PC-3 (cell line): Measurements from ENCODE around the gene TEX264. TPM values are rescaled to one million over a fixed set of nuclear protein-coding genes. Genes with fewer than 3 reads are reported as not detected.

Experiments
- ATAC-seq: fragments of 200-7000 bp; cut with Tn5 transposase; 2 replicates; pipeline ENCODE4 v1.9.1; 2020; ENCODE audit warnings: mild to moderate bottlenecking, moderate library complexity
- BruUV-seq: library from RNA; stranded (reverse); fragments of 400-500 nt; replicated peaks from 2 replicates; lab custom pipeline; 2021; lab: Mats Ljungman, UMichigan
- CTCF ChIA-PET: fragments of 300-600 bp; sonication (Branson Sonifier 250); formaldehyde crosslinking; loops from one replicate; lab custom pipeline; 2022; ENCODE audit warnings: antibody characterized with exemption; lab: Charles Lee
- POLR2A ChIA-PET: fragments of 300-600 bp; sonication (Branson Sonifier 250); formaldehyde crosslinking; loops from one replicate; lab custom pipeline; 2022; ENCODE audit warnings: antibody characterized with exemption; ENCODE audit not compliant: unreplicated experiment; lab: Charles Lee
- DNase-seq: peaks from one replicate; pipeline ENCODE4 v3.0.0-alpha.2; 2015
- H2AFZ ChIP-seq: fragments of 300-600 bp; sonication (generic); 2 replicates; pipeline ENCODE4 v1.6.0; 2016; ENCODE audit warnings: antibody characterized with exemption, low read length
- H3F3A ChIP-seq: fragments of 300-600 bp; sonication (generic); one replicate; pipeline ENCODE4 v1.6.0; 2017; ENCODE audit warnings: antibody characterized with exemption, low read length, control low read depth, mild to moderate bottlenecking; ENCODE audit not compliant: unreplicated experiment
- H3K27ac ChIP-seq: fragments of 300-600 bp; sonication (generic); 2 replicates; pipeline ENCODE4 v1.5.1; 2016; ENCODE audit warnings: mild to moderate bottlenecking, low read length
- H3K27me3 ChIP-seq: fragments of 300-600 bp; sonication (generic); 2 replicates; pipeline ENCODE4 v1.6.1; 2016; ENCODE audit warnings: low read length, mixed read lengths
- H3K36me3 ChIP-seq: fragments of 300-600 bp; sonication (generic); 2 replicates; pipeline ENCODE4 v1.6.1; 2016; ENCODE audit warnings: low read depth, mixed run types, low read length, mixed read lengths
- H3K4me1 ChIP-seq: fragments of 300-600 bp; sonication (generic); 2 replicates; pipeline ENCODE4 v1.5.1; 2016; ENCODE audit warnings: low read length; ENCODE audit not compliant: insufficient read depth
- H3K4me2 ChIP-seq: fragments of 300-600 bp; sonication (generic); 2 replicates; pipeline ENCODE4 v1.6.0; 2016; ENCODE audit warnings: low read length
- H3K4me3 ChIP-seq: fragments of 300-600 bp; sonication (generic); 2 replicates; pipeline ENCODE4 v1.5.1; 2016; ENCODE audit warnings: mild to moderate bottlenecking, low read length, mixed read lengths
- H3K79me2 ChIP-seq: fragments of 300-600 bp; sonication (generic); 2 replicates; pipeline ENCODE4 v1.6.1; 2017; ENCODE audit warnings: low read length, mixed read lengths
- H3K9ac ChIP-seq: fragments of 300-600 bp; sonication (generic); 2 replicates; pipeline ENCODE4 v1.6.0; 2016; ENCODE audit warnings: mild to moderate bottlenecking, low read length
- H3K9me2 ChIP-seq: fragments of 300-600 bp; sonication (generic); replicated peaks from 2 replicates; pipeline ENCODE4 v1.6.1; 2016; ENCODE audit warnings: mixed run types, low read length, mixed read lengths
- H3K9me3 ChIP-seq: fragments of 300-600 bp; sonication (generic); 2 replicates; pipeline ENCODE4 v1.6.1; 2016; ENCODE audit warnings: low read length, mixed read lengths
- H4K20me1 ChIP-seq: fragments of 300-600 bp; sonication (generic); 2 replicates; pipeline ENCODE4 v1.6.1; 2016; ENCODE audit warnings: low read length, mixed read lengths
- CTCF ChIP-seq: fragments of 300-600 bp; sonication (generic); conservative IDR thresholded peaks from 2 replicates; pipeline ENCODE4 v1.5.1; 2017; ENCODE audit warnings: antibody characterized with exemption, low read depth, mild to moderate bottlenecking, low read length
- EZH2 ChIP-seq: fragments of 300-600 bp; sonication (generic); IDR thresholded peaks from one replicate; pipeline ENCODE4 v1.6.1; 2017; ENCODE audit warnings: antibody characterized with exemption, mild to moderate bottlenecking, low read length; ENCODE audit not compliant: unreplicated experiment
- EZH2phosphoT487 ChIP-seq: fragments of 300-600 bp; sonication (generic); IDR thresholded peaks from 2 replicates; pipeline ENCODE4 v1.6.1; 2018; ENCODE audit warnings: mild to moderate bottlenecking, antibody characterized with exemption, low read length, borderline replicate concordance
- intact Hi-C: fragments of 100-400 bp; cut with micrococcal nuclease; formaldehyde crosslinking; loops from 2 replicates; pipeline ENCODE4 v1.9.0; 2023
- total RNA-seq: library from RNA; depleted of rRNA; stranded (reverse); fragments of >200 nt; gene quantifications from 2 replicates; pipeline ENCODE4 v1.2.3, GENCODE V29; 2014

Gene TEX264
- total RNA-seq, 1 experiment from 2014 or later: 85.5 TPM

- CTCF ChIA-PET: no interaction called here
- no TSS peak for BruUV-seq
These were observed 76.8 kb downstream of the TEX264 start for GRCh38 chr3:51747840-51748239.

GRCh38 chr3:51748327-51748726 lies 77.3 kb downstream of the TEX264 start:
- CTCF ChIA-PET: no interaction called here
- no peak for DNase-seq

More at GRCh38 chr3:51747840-51748239, 76.8 kb downstream of the TEX264 start:
- TF ChIP-seq EZH2 (no peak), EZH2phosphoT487 (no peak), CTCF (no peak)
- no peaks in the 10 kb centered on the region for H4K20me1 ChIP-seq
- no peaks in the 10 kb centered on the region for H3F3A ChIP-seq
- H3K79me2 ChIP-seq: no peaks in the 10 kb centered on the region
- no peak overlapping the region for H3K9ac ChIP-seq
- H3K4me1 ChIP-seq: no peaks in the 10 kb centered on the region
- POLR2A ChIA-PET: no interaction called here
- intact Hi-C loops: no loop called here
- ATAC-seq: no peak
- peaks cover 7% of the 10 kb centered on the region; the same call in 1 of the 2 replicates for H3K9me3 ChIP-seq
- H3K27me3 ChIP-seq: no peaks in the 10 kb centered on the region; the same call in 1 of the 2 replicates
- H3K9me2 ChIP-seq: no peaks in the 10 kb centered on the region
- H3K4me2 ChIP-seq: no peak overlapping the region
- H3K36me3 ChIP-seq: no peaks in the 10 kb centered on the region
- DNase-seq: no peak
- H3K4me3 ChIP-seq: no peak overlapping the region
- no peak overlapping the region for H2AFZ ChIP-seq
- no peak overlapping the region for H3K27ac ChIP-seq

More at GRCh38 chr3:51748327-51748726, 77.3 kb downstream of the TEX264 start:
- peaks cover 7% of the 10 kb centered on the region; the same call in 1 of the 2 replicates for H3K9me3 ChIP-seq
- H3F3A ChIP-seq: no peaks in the 10 kb centered on the region
- POLR2A ChIA-PET: no interaction called here
- H3K4me3 ChIP-seq: no peak overlapping the region
- H3K79me2 ChIP-seq: no peaks in the 10 kb centered on the region
- H3K9me2 ChIP-seq: no peaks in the 10 kb centered on the region
- H3K4me1 ChIP-seq: no peaks in the 10 kb centered on the region
- H4K20me1 ChIP-seq: no peaks in the 10 kb centered on the region
- H2AFZ ChIP-seq: no peak overlapping the region
- no peak overlapping the region for H3K4me2 ChIP-seq
- H3K9ac ChIP-seq: no peak overlapping the region
- H3K36me3 ChIP-seq: no peaks in the 10 kb centered on the region
- no peaks in the 10 kb centered on the region; the same call in 1 of the 2 replicates for H3K27me3 ChIP-seq
- H3K27ac ChIP-seq: no peak overlapping the region
- intact Hi-C loops: no loop called here
- ATAC-seq: no peak
- no peak for TF ChIP-seq EZH2phosphoT487
- TF ChIP-seq CTCF: no peak
- TF ChIP-seq EZH2: no peak
- no TSS peak for BruUV-seq
